ENCODE data around the gene CRTC1. TPM values are rescaled to one million over a fixed set of nuclear protein-coding genes. Genes with fewer than 3 reads are reported as not detected.

Gene CRTC1
- total RNA-seq, 4 donors from 2014 or later = 2.4 to 17.5 (median 6.7) TPM

DNA sequence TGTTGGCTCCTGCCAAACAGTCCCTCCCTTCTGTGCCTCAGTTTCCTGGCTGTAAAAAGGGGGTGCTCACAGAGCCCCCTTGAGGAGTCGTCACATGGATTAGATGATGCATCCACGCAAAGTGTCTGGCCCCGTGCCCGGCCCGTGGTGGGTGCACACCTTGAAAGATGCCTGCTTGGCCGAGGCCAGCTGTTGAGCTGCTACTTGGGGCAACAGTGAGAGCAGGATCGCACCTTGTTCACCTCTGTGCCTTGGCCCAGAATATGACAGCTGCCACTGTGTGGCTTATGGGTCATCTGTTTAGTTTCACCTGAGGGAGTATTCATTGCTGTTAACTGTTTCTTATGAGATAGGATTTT lies 17.7 kb downstream of the CRTC1 start:
- intact Hi-C loops (cut with DNase I; ENCODE audit: low total_unique reads) = no loop called here
- H3K36me3 ChIP-seq = no peaks in the 10 kb centered on the region
- TF ChIP-seq POLR2A (IDR thresholded peaks at IDR 0.05) = no peak
- TF ChIP-seq, protein P1, sequence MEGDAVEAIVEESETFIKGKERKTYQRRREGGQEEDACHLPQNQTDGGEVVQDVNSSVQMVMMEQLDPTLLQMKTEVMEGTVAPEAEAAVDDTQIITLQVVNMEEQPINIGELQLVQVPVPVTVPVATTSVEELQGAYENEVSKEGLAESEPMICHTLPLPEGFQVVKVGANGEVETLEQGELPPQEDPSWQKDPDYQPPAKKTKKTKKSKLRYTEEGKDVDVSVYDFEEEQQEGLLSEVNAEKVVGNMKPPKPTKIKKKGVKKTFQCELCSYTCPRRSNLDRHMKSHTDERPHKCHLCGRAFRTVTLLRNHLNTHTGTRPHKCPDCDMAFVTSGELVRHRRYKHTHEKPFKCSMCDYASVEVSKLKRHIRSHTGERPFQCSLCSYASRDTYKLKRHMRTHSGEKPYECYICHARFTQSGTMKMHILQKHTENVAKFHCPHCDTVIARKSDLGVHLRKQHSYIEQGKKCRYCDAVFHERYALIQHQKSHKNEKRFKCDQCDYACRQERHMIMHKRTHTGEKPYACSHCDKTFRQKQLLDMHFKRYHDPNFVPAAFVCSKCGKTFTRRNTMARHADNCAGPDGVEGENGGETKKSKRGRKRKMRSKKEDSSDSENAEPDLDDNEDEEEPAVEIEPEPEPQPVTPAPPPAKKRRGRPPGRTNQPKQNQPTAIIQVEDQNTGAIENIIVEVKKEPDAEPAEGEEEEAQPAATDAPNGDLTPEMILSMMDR (IDR thresholded peaks at IDR 0.05) = no peak
- H3K4me1 ChIP-seq = peaks cover 0 to 5% of the 10 kb centered on the region in 2 donors
- no peaks in the 10 kb centered on the region for H3K27me3 ChIP-seq
- DNase-seq = no peak
- peak overlapping the region; percentile 78 to 79 for H3K27ac ChIP-seq
- H3K9me3 ChIP-seq = no peaks in the 10 kb centered on the region
- peak overlapping the region; percentile 36 to 37 for H3K4me3 ChIP-seq

DNA sequence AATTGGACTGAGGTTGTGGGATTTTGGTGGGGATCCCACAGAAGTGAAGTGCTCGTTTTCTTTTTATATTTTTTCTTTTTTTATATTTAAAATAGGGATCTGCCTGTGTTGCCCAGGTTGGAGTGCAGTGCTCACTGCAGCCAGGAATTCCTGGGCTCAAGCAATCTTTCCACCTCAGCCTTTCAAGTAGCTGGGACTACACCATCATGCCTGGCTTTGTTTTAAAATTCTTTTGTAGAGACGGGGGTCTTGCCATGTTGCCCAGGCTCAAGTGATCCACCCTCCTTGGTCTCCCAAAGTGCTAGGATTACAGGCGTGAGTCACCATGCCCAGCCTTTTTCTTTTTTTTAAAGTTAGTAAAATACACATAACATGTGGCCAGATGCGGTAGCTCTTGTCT lies 20.6 kb downstream of the CRTC1 start:
- no peaks in the 10 kb centered on the region for H3K9me3 ChIP-seq
- no peak overlapping the region for H3K27ac ChIP-seq
- H3K36me3 ChIP-seq = no peaks in the 10 kb centered on the region
- intact Hi-C loops (cut with DNase I; ENCODE audit: low total_unique reads) = no loop called here
- H3K4me3 ChIP-seq = no peak overlapping the region
- H3K4me1 ChIP-seq = peaks cover 0 to 5% of the 10 kb centered on the region in 2 donors
- no peaks in the 10 kb centered on the region for H3K27me3 ChIP-seq
- DNase-seq = no peak
- TF ChIP-seq POLR2A (IDR thresholded peaks at IDR 0.05) = no peak

DNA sequence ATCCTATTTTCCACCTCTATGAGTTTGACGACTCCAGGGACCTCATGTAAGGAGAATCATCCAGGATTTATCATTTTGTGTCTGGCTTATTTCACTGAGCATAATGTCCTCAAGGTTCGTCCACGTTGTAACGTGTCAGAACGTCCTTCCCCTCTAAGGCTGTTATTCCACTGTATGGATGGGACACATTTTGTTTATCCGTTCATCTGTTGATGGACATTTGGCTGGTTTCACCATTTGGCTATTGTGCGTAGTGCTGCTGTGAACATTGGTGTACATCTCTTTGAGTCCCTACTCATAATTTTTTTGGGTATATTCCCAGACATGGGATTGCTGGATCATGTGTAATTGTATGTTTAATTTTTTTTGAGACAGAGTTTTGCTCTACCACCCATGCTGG lies 21.5 kb downstream of the CRTC1 start:
- Histone ChIP-seq H3K36me3 (no peaks in the 10 kb centered on the region), H3K27ac (no peak overlapping the region), H3K27me3 (no peaks in the 10 kb centered on the region), H3K4me1 (peaks cover 0 to 5% of the 10 kb centered on the region in 2 donors), H3K4me3 (no peak overlapping the region), H3K9me3 (no peaks in the 10 kb centered on the region)
- no peak for DNase-seq
- no peak for TF ChIP-seq POLR2A (IDR thresholded peaks at IDR 0.05)
- TF ChIP-seq, protein P1 (IDR thresholded peaks at IDR 0.05) = no peak
- intact Hi-C loops (cut with DNase I; ENCODE audit: low total_unique reads) = no loop called here

DNA sequence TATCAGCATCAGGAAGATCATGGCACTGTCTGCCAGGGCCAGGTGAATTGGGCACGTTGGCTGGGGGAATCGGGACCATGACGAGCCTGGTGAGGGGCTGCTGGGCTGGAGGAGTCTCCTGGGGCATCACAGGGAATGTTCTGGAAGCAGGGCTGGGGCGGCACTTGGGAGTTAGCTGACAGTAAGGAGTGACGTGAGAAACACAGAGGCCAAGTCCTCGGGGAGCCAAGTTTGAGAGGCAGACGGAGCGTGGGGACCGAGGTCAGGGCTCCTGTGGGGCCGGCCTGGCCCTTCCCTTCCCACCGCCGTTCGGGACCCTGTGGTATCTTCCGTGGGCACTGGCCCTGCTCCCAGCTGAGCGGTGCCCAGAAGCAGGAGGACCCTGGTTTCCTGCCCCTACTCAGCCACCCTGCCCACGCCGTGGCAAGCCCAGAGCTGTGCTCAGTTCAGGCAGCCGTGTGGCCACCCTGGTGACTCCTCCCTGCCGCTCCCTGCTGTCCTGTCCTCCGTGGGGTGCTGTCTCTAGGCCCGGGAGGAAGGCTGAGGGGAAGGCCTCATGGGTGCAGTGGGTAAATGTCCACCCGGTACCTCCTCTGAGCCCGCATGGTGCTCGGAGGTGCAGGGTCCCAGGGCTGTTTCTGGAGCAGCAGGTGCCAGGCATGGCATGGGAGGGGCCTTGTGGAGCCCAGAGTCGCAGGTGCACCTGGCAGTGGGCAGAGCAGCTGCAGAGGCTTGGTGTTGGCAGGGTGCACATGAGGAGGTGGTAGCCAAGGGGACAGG lies 25.2 kb downstream of the CRTC1 start:
- no peak overlapping the region for H3K27ac ChIP-seq
- DNase-seq = no peak
- H3K4me1 ChIP-seq = peaks cover 0 to 11% of the 10 kb centered on the region in 2 donors
- TF ChIP-seq, protein P1 (IDR thresholded peaks at IDR 0.05) = no peak
- TF ChIP-seq POLR2A (IDR thresholded peaks at IDR 0.05) = no peak
- H3K27me3 ChIP-seq = no peaks in the 10 kb centered on the region
- no peak overlapping the region for H3K4me3 ChIP-seq
- no peaks in the 10 kb centered on the region for H3K9me3 ChIP-seq
- no peaks in the 10 kb centered on the region for H3K36me3 ChIP-seq
- intact Hi-C loops (cut with DNase I; ENCODE audit: low total_unique reads) = no loop called here

DNA sequence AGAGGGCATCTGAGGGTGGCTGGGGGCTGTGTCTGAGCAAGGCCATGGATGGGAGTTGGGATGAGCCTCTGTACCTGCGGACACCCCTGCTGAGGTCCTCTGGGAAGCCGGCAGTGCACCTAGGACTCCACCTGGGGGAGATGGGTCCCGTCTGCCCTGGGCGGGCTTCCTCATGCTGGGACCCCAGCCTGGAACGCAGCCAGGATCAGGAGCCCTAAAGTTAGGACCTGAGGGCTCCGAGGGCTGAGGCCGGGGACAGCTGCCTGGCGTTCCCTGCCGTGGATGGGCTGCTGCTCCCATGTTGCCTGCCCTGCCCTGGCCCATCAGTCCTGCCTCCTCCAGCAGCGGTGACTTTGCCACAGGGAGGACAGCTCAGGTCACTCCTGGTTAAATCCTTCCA lies 26.1 kb downstream of the CRTC1 start:
- intact Hi-C loops (cut with DNase I; ENCODE audit: low total_unique reads) = no loop called here
- H3K4me3 ChIP-seq = no peak overlapping the region
- H3K27ac ChIP-seq = no peak overlapping the region
- TF ChIP-seq, protein P1 (IDR thresholded peaks at IDR 0.05) = no peak
- TF ChIP-seq POLR2A (IDR thresholded peaks at IDR 0.05) = no peak
- H3K9me3 ChIP-seq = no peaks in the 10 kb centered on the region
- H3K36me3 ChIP-seq = no peaks in the 10 kb centered on the region
- H3K4me1 ChIP-seq = peaks cover 0 to 11% of the 10 kb centered on the region in 2 donors
- no peaks in the 10 kb centered on the region for H3K27me3 ChIP-seq
- DNase-seq = no peak

Data from uterus (tissue), 4 donors.